Measurements from ENCODE around the gene ARL6IP5.

DNA sequence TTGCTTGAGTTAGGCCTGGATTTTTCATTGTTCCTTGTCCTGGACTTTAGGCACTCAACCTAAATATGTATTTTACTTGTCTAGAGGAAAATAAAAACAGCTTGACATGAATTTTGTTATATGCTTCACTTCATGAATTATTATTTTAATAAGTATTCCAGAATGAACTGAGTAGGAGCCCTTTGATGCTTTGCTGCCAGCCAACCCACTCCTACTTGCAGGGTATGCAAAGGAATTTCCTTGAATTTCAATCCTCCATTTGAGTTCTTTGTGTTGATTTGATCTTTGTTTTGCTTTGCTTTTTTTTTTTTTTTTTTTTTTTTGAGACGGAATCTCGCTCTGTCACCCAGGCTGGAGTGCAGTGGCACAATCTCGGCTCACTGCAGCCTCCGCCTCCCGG lies 11.6 kb downstream of the ARL6IP5 start:
- TF ChIP-seq, protein P1, sequence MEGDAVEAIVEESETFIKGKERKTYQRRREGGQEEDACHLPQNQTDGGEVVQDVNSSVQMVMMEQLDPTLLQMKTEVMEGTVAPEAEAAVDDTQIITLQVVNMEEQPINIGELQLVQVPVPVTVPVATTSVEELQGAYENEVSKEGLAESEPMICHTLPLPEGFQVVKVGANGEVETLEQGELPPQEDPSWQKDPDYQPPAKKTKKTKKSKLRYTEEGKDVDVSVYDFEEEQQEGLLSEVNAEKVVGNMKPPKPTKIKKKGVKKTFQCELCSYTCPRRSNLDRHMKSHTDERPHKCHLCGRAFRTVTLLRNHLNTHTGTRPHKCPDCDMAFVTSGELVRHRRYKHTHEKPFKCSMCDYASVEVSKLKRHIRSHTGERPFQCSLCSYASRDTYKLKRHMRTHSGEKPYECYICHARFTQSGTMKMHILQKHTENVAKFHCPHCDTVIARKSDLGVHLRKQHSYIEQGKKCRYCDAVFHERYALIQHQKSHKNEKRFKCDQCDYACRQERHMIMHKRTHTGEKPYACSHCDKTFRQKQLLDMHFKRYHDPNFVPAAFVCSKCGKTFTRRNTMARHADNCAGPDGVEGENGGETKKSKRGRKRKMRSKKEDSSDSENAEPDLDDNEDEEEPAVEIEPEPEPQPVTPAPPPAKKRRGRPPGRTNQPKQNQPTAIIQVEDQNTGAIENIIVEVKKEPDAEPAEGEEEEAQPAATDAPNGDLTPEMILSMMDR (IDR thresholded peaks at IDR 0.05): no peak
- TF ChIP-seq POLR2A (IDR thresholded peaks at IDR 0.05) (no peak), EP300 (IDR thresholded peaks at IDR 0.05) (no peak)

Measured in tibial nerve (tissue), 4 donors.